Ovary (tissue), 9 donors: Measurements from ENCODE around the gene ZBTB33. TPM values are rescaled to one million over a fixed set of nuclear protein-coding genes. Genes with fewer than 3 reads are reported as not detected.

ENCODE experiments used
- DNase-seq, 5 donors: peaks; one replicate each; pipeline ENCODE4 v3.0.0-alpha.2; 2019 to 2020
- H3K27ac ChIP-seq, 2 donors: fragments of 200-600 bp; one replicate each; pipeline versions ENCODE4 v1.5.1 to v1.8.0; 2019 to 2022
- H3K27me3 ChIP-seq: fragments of 200-600 bp; one replicate; pipeline ENCODE4 v1.8.0; 2022
- H3K36me3 ChIP-seq: fragments of 200-600 bp; sonication (generic); one replicate; pipeline ENCODE4 v1.5.1; 2019
- H3K4me1 ChIP-seq: one replicate; pipeline ENCODE4 v1.8.1; 2013; ENCODE audit warnings: mild to moderate bottlenecking, moderate library complexity; ENCODE audit not compliant: insufficient read depth
- H3K4me3 ChIP-seq: fragments of 200-600 bp; sonication (generic); one replicate; pipeline ENCODE4 v1.5.1; 2017
- H3K9me3 ChIP-seq, 2 donors: fragments of 200-600 bp in 1 of 2; sonication (generic) in 1 of 2; one replicate each; pipeline versions ENCODE4 v1.5.1 to v1.8.1; 2013 to 2019; ENCODE audit warnings: mild to moderate bottlenecking in 1 of 2, moderate library complexity in 1 of 2
- EP300 ChIP-seq: sonication (generic); formaldehyde crosslinking; IDR thresholded peaks from one replicate; pipeline ENCODE4 v1.6.1; 2017; ENCODE audit warnings: antibody characterized with exemption
- POLR2A ChIP-seq: fragments of 450-650 bp; IDR thresholded peaks from one replicate; pipeline ENCODE4 v1.6.1; 2017; ENCODE audit warnings: antibody characterized with exemption, mild to moderate bottlenecking, moderate library complexity
- WGBS, 3 donors: extraction: QIAGEN DNeasy Blood & Tissue Kit in 1 of 3; methylation state at CpG; one replicate each; pipeline versions ENCODE4 v1.1.5 to v1.1.7; 2013 to 2017; 5-methylcytosine and 5-hydroxymethylcytosine counted together
- intact Hi-C, 4 donors: fragments of 100-400 bp; cut with DNase I; formaldehyde crosslinking; loops; one replicate each; pipeline versions ENCODE4 v1.11.0 to v1.15.1; 2022 to 2023
- polyA plus RNA-seq, 2 donors: library from polyadenylated mRNA; stranded (reverse); fragments of 200-250 nt in 1 of 2; fragments of 350-450 nt in 1 of 2; fragmentation: Illumina TruSeq in 1 of 2; extraction: RNeasy Lipid Tissue Mini Kit (QIAGEN cat#74804) in 1 of 2; gene quantifications; one replicate each; pipeline ENCODE4 v1.2.3, GENCODE V29; 2013 to 2014
- total RNA-seq, 7 donors: library from RNA; depleted of rRNA in 2 of 7; stranded (reverse); fragments of >200 nt in 2 of 7; fragmentation: NEBNext Ultra II Directional in 3 of 7; extraction: Animal tissue kit (Norgen Biotek cat#: 25700) in 3 of 7; gene quantifications; one replicate each; pipeline versions ENCODE4 v1.1.0 to v1.2.4, GENCODE V29; 2016 to 2023
- TF ChIP-seq, protein P1 (sequence below), 3 donors: fragments of 450-650 bp in 2 of 3; fragments of 200-600 bp in 1 of 3; IDR thresholded peaks; one replicate each; pipeline versions ENCODE4 v1.5.1 to v1.8.0; 2016 to 2022; ENCODE audit warnings: antibody characterized with exemption in 3 of 3, mild to moderate bottlenecking in 1 of 3
- donor health status: DM: no; HTN: no; CAD: no; lungs with moderate emphysema.
- donor health status: DM: no; HTN: no; CAD: no.
- donor health status: Bipolar disorder and iron deficiency.
- donor health status: DM: yes; HTN: yes; CAD: no.
- donor health status: DM: no; HTN: no; CAD: no.
- donor health status: DM: yes; HTN: yes; CAD: no.

ZBTB33 gene
- total and polyA plus RNA-seq, 9 donors, result 6.6 to 20.0 (median 14.9) TPM

DNA sequence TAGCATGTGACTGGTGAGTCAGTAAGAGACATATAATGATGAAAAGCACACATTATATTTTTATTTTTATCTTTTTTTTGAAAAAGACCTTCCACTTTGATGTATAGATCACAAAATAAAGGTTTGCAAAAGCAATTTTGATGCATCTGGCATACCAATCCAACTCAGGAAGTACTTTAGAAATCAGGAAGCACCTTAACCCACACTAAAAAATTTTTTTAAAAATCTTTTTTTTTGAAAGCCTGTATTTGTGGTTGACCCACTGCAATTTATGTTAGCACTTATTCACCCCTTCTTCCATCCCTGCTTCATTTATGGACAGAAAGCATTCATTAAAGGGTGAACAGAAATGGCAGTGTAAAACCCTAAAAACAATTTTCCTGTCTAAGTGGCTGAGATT, 44.0 kb downstream of the ZBTB33 start:
- intact Hi-C loops, result no loop called here
- Histone ChIP-seq H3K4me1 (no peaks in the 10 kb centered on the region), H3K27ac (no peak overlapping the region)

DNA sequence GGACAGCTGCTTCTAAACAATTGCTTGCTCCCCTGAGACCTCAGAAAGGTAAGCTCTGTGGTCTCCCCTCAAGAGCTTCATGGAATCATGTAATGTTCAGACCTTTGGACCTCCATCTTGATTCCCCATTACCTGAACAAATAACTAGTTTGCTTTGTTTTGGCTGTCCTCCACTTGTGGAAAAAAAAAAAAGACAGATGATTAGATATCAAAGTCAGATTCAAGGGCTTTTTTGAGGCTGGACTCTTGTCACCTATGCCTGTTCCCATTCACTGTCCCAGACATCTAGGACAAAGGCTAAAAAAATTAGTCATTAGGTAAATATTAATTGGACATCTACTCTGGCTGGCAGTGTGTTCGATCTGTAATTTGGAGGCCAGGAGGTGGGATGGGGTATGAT, 47.3 kb downstream of the ZBTB33 start:
- DNase-seq, result no peak
- intact Hi-C loops, result no loop called here
- no peaks in the 10 kb centered on the region for H3K27me3 ChIP-seq

More for the DNA sequence above, 44.0 kb downstream of the ZBTB33 start:
- no peak for DNase-seq
- H3K36me3 ChIP-seq, result no peaks in the 10 kb centered on the region
- TF ChIP-seq POLR2A, result no peak
- TF ChIP-seq, protein P1, sequence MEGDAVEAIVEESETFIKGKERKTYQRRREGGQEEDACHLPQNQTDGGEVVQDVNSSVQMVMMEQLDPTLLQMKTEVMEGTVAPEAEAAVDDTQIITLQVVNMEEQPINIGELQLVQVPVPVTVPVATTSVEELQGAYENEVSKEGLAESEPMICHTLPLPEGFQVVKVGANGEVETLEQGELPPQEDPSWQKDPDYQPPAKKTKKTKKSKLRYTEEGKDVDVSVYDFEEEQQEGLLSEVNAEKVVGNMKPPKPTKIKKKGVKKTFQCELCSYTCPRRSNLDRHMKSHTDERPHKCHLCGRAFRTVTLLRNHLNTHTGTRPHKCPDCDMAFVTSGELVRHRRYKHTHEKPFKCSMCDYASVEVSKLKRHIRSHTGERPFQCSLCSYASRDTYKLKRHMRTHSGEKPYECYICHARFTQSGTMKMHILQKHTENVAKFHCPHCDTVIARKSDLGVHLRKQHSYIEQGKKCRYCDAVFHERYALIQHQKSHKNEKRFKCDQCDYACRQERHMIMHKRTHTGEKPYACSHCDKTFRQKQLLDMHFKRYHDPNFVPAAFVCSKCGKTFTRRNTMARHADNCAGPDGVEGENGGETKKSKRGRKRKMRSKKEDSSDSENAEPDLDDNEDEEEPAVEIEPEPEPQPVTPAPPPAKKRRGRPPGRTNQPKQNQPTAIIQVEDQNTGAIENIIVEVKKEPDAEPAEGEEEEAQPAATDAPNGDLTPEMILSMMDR (IDR thresholded peaks at IDR 0.05), result no peak
- no peak for TF ChIP-seq EP300
- no peak overlapping the region for H3K4me3 ChIP-seq
- H3K27me3 ChIP-seq, result no peaks in the 10 kb centered on the region
- H3K9me3 ChIP-seq, result no peaks in the 10 kb centered on the region

DNA sequence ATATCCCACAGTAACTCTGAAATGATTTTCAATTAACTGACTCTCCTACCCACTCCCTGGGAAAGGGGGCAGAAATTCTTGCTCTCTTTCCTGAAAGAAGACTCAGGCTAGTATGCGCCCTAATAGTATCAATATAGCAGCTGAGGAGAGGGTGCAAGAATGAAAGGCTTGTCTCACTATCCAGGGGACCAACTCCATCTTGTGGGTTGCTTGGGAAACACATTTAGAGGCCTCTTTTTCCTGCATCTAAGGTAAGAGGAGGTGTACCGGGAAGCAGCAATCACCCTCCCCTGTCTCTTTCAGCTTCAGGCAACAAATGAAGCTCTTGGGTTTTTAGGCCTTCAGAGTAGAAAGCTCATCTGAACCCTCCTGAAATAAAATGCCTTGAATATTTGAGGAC, 49.3 kb downstream of the ZBTB33 start:
- H3K9me3 ChIP-seq, result no peaks in the 10 kb centered on the region
- H3K27ac ChIP-seq, result no peak overlapping the region
- TF ChIP-seq, protein P1 (IDR thresholded peaks at IDR 0.05), result no peak
- TF ChIP-seq EP300 (no peak), POLR2A (no peak)
- no peaks in the 10 kb centered on the region for H3K4me1 ChIP-seq
- H3K27me3 ChIP-seq, result no peaks in the 10 kb centered on the region
- no peak for DNase-seq
- no peak overlapping the region for H3K4me3 ChIP-seq
- H3K36me3 ChIP-seq, result no peaks in the 10 kb centered on the region
- 57 to 62% (median 62%) methylated on average over 2 of the region's 2 CpGs for WGBS, 3 donors
- intact Hi-C loops, result no loop called here

More for the DNA sequence above, 47.3 kb downstream of the ZBTB33 start:
- no peaks in the 10 kb centered on the region for H3K36me3 ChIP-seq
- no peak overlapping the region for H3K27ac ChIP-seq
- TF ChIP-seq POLR2A (no peak), EP300 (no peak)
- TF ChIP-seq, protein P1 (IDR thresholded peaks at IDR 0.05), result no peak
- no peaks in the 10 kb centered on the region for H3K4me1 ChIP-seq
- no peak overlapping the region for H3K4me3 ChIP-seq
- H3K9me3 ChIP-seq, result no peaks in the 10 kb centered on the region
- WGBS, 3 donors, result 64 to 81% (median 72%) methylated on average over 1 of the region's 1 CpG

DNA sequence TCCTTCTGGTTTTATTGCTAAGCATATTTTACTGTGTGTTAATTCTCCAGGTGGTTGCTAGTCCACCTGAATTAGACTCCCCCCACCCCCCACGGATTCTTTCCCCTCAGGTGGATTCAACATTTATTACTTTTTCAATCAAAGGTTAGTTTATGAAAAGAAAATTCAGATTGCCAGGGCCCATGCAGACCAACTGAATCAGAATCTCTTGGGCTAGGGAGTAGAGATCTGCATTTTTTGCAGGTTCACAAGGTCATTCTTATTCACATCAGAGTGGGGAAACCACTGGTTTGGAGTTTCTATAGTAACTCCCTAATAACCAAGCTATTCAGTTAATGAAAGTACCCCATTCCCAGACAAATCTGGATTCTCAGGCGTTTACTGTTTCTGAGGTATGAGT, 50.9 kb downstream of the ZBTB33 start:
- Histone ChIP-seq H3K36me3 (no peaks in the 10 kb centered on the region), H3K9me3 (no peaks in the 10 kb centered on the region), H3K27ac (no peak overlapping the region), H3K4me1 (no peaks in the 10 kb centered on the region), H3K4me3 (no peak overlapping the region), H3K27me3 (no peaks in the 10 kb centered on the region)
- no peak for TF ChIP-seq POLR2A
- 39 to 54% (median 43%) methylated on average over 2 of the region's 2 CpGs for WGBS, 3 donors
- no peak for DNase-seq
- intact Hi-C loops, result no loop called here

DNA sequence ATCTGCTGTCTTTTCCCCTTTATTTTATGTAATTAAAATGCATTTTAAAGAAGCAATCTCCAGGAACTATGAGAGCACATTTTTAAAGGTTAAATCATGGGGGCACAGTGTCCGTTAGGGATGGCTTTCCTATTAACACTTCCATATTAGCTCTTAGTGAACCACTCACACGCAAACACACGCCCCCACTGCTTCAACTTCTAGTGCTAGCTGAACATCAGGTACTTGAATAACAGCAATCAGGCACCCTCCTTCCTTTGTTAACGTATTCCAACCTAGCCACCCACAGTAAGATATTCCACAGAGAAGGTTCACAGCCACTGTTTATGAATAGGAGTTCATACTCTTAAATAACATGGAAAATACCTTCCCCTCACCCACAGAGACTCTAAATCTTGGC, 51.3 kb downstream of the ZBTB33 start:
- 42 to 56% (median 55%) methylated on average over 4 of the region's 4 CpGs for WGBS, 3 donors
- Histone ChIP-seq H3K4me3 (no peak overlapping the region), H3K36me3 (no peaks in the 10 kb centered on the region), H3K27me3 (no peaks in the 10 kb centered on the region), H3K4me1 (no peaks in the 10 kb centered on the region), H3K9me3 (no peaks in the 10 kb centered on the region), H3K27ac (no peak overlapping the region)
- DNase-seq, result no peak
- TF ChIP-seq, protein P1 (IDR thresholded peaks at IDR 0.05), result no peak
- TF ChIP-seq EP300 (no peak), POLR2A (no peak)
- intact Hi-C loops, result no loop called here
